H1 (cell line): ENCODE data around the gene RTTN. TPM values are rescaled to one million over a fixed set of nuclear protein-coding genes. Genes with fewer than 3 reads are reported as not detected.

ENCODE experiments used
- CHD2 ChIP-seq: IDR thresholded peaks from 2 replicates; pipeline ENCODE4 v1.6.1; 2012; ENCODE audit warnings: low read length, improper control_type of control experiment
- MAFK ChIP-seq: IDR thresholded peaks from 2 replicates; pipeline ENCODE4 v1.6.1; 2012; ENCODE audit warnings: low read depth, mild to moderate bottlenecking, improper control_type of control experiment, low read length
- RNF2 ChIP-seq: fragments of 200-900, 300-1000 bp; sonication (generic); IDR thresholded peaks from 2 replicates; pipeline ENCODE4 v1.7.1; 2016; ENCODE audit warnings: borderline replicate concordance, low read depth, mild to moderate bottlenecking, antibody characterized with exemption, low read length; ENCODE audit not compliant: poor library complexity, severe bottlenecking; ENCODE audit errors: missing control alignments
- SIX5 ChIP-seq: IDR thresholded peaks from 2 replicates; pipeline ENCODE4 v1.6.1; 2011; ENCODE audit warnings: mild to moderate bottlenecking, low read depth, low read length
- SP4 ChIP-seq: IDR thresholded peaks from 2 replicates; pipeline ENCODE4 v1.6.1; 2012; ENCODE audit warnings: low read length, inconsistent platforms
- polyA plus RNA-seq, 7 experiments: library from polyadenylated mRNA; depleted of rRNA in 3 of 7; stranded (reverse) in 5 of 7; unstranded in 2 of 7; fragments of >200 nt in 5 of 7; fragments of 200-250 nt in 2 of 7; gene quantifications; 1 replicate in 5 of 7; 2 replicates in 1 of 7; 4 replicates in 1 of 7; pipeline versions ENCODE4 v1.2.1 to v1.2.3, GENCODE V29; 2011 to 2013; ENCODE audit warnings: missing spikeins in 2 of 7, mixed read lengths in 2 of 7
- total RNA-seq: library from RNA; stranded (reverse); fragmentation: NEBNext Ultra II Directional; extraction: Animal tissue kit (Norgen Biotek cat#: 25700); gene quantifications from 2 replicates; pipeline ENCODE4 v1.2.1, GENCODE V29; 2021

The RTTN gene
- total and polyA plus RNA-seq, 2 of the 8 experiments (the other 6 are each of a cell fraction or from before 2014, with no cell fraction given), result 9.1 to 21.4 TPM

DNA sequence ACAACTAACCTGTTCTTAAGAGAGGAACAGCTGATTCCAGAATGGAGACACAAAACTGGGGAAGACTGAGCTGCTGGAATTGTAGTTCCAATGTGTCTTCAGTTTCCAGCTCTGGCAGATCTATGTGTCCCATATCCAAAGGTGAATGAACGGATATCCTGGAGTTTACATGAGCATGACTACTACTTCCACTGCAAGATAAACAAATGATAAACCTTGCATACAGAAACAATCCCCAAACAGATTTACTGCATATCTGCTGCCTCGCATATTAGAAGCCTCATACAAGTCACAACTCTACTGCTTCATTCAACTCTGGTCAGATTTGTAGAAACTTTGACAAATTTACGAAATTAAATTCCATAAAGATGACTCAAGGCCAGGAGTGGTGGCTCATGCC is 15.0 kb downstream of the RTTN start (continued):
- TF ChIP-seq RNF2 (no peak), SIX5 (no peak), SP4 (no peak), MAFK (no peak), CHD2 (no peak)
